B cell (primary cell): Measurements from ENCODE around the gene BDKRB1. TPM values are rescaled to one million over a fixed set of nuclear protein-coding genes. Genes with fewer than 3 reads are reported as not detected.
A peak's percentile ranks its signal among the peaks of the same experiment; 100 is the strongest.

Source experiments
- ATAC-seq: fragments of 200-7000 bp; cut with Tn5 transposase; one replicate; pipeline ENCODE4 v1.10.0; 2021; ENCODE audit warnings: low read depth, mild to moderate bottlenecking, moderate number of reproducible peaks, moderate library complexity
- CTCF ChIA-PET: fragments of 350-600 bp; sonication (Branson Sonifier 250); formaldehyde crosslinking; loops from one replicate; lab custom pipeline; 2021; ENCODE audit warnings: antibody characterized with exemption, inconsistent platforms; lab: Charles Lee
- POLR2A ChIA-PET: fragments of 350-600 bp; sonication (Branson Sonifier 250); formaldehyde crosslinking; loops from one replicate; lab custom pipeline; 2021; ENCODE audit warnings: antibody characterized with exemption; lab: Charles Lee
- DNase-seq: peaks from one replicate; pipeline ENCODE4 v3.0.0; 2013
- H2AFZ ChIP-seq: 2 replicates; pipeline ENCODE4 v1.6.1; 2012; ENCODE audit warnings: mild to moderate bottlenecking, low read depth, low read length; ENCODE audit not compliant: insufficient read depth, poor library complexity, severe bottlenecking
- H3K27ac ChIP-seq, 2 donors: 1 replicate in 1 of 2; 2 replicates in 1 of 2; pipeline ENCODE4 v1.5.1; 2012 to 2013; ENCODE audit warnings: low read length in 2 of 2, mild to moderate bottlenecking in 2 of 2, moderate library complexity in 1 of 2
- H3K27me3 ChIP-seq, 4 experiments: fragments of 200-600 bp in 1 of 4; sonication (generic) in 1 of 4; replicated peaks in 1 of 4; 1 replicate in 2 of 4; 2 replicates in 2 of 4; pipeline versions ENCODE4 v1.6.1 to v1.7.0; 2013 to 2016; ENCODE audit warnings: low read length in 3 of 4, mild to moderate bottlenecking in 2 of 4, mixed read lengths in 1 of 4, moderate library complexity in 1 of 4; ENCODE audit not compliant: insufficient read depth in 4 of 4, control insufficient read depth in 3 of 4; ENCODE audit errors: control extremely low read depth in 1 of 4
- H3K36me3 ChIP-seq, 2 experiments: replicated peaks in 1 of 2; 1 replicate in 1 of 2; 2 replicates in 1 of 2; pipeline versions ENCODE4 v1.6.1 to v1.7.1; 2013; ENCODE audit warnings: low read length in 1 of 2; ENCODE audit not compliant: insufficient read depth in 2 of 2, control insufficient read depth in 1 of 2; ENCODE audit errors: control extremely low read depth in 1 of 2, extremely low read depth in 1 of 2
- H3K4me1 ChIP-seq, 2 donors: fragments of 200-600 bp in 1 of 2; sonication (generic) in 1 of 2; 1 replicate in 1 of 2; 2 replicates in 1 of 2; pipeline versions ENCODE4 v1.5.1 to v1.6.1; 2013 to 2017; ENCODE audit warnings: low read length in 2 of 2; ENCODE audit not compliant: control insufficient read depth in 2 of 2, insufficient read depth in 2 of 2
- H3K4me2 ChIP-seq: replicated peaks from 2 replicates; pipeline ENCODE3; 2012; ENCODE audit warnings: mild to moderate bottlenecking, low read depth, low read length; ENCODE audit not compliant: poor library complexity, severe bottlenecking
- H3K4me3 ChIP-seq, 5 experiments: fragments of 200-600 bp in 1 of 5; sonication (generic) in 1 of 5; 1 replicate in 3 of 5; 2 replicates in 2 of 5; pipeline versions ENCODE4 v1.5.1 to v1.7.0; 2011 to 2016; ENCODE audit warnings: low read length in 4 of 5, mild to moderate bottlenecking in 4 of 5, low read depth in 2 of 5, control low read depth in 1 of 5, moderate library complexity in 1 of 5; ENCODE audit not compliant: insufficient read depth in 1 of 5; ENCODE audit errors: control extremely low read depth in 1 of 5, extremely low read depth in 1 of 5
- H3K79me2 ChIP-seq: fragments of 200-600 bp; sonication (generic); one replicate; pipeline ENCODE4 v1.6.0; 2016; ENCODE audit warnings: low read length; ENCODE audit not compliant: control insufficient read depth, insufficient read depth
- H3K9ac ChIP-seq: fragments of 200-600 bp; sonication (generic); 2 replicates; pipeline ENCODE4 v1.6.1; 2017; ENCODE audit warnings: mild to moderate bottlenecking, low read length, moderate library complexity
- H3K9me3 ChIP-seq, 3 donors: one replicate each; pipeline versions ENCODE4 v1.6.1 to v1.7.1; 2013; ENCODE audit warnings: low read length in 2 of 3; ENCODE audit not compliant: control insufficient read depth in 2 of 3, insufficient read depth in 1 of 3; ENCODE audit errors: control extremely low read depth in 1 of 3
- H4K20me1 ChIP-seq: 2 replicates; pipeline ENCODE4 v1.6.0; 2012; ENCODE audit warnings: mild to moderate bottlenecking, low read length; ENCODE audit not compliant: insufficient read depth, control insufficient read depth, poor library complexity, severe bottlenecking
- H3K27ac Mint-ChIP-seq: one replicate; pipeline ENCODE4 v1.8.0; 2021; ENCODE audit warnings: mixed read lengths
- H3K27me3 Mint-ChIP-seq: one replicate; pipeline ENCODE4 v1.8.0; 2021; ENCODE audit warnings: mixed read lengths
- H3K4me1 Mint-ChIP-seq: one replicate; pipeline ENCODE4 v1.8.0; 2021; ENCODE audit warnings: mixed read lengths
- H3K4me3 Mint-ChIP-seq: one replicate; pipeline ENCODE4 v1.8.0; 2021; ENCODE audit warnings: mixed read lengths
- H3K9me3 Mint-ChIP-seq: one replicate; pipeline ENCODE4 v1.8.0; 2022; ENCODE audit warnings: mixed read lengths; ENCODE audit not compliant: insufficient read depth
- CTCF ChIP-seq: fragments of 200-600 bp; IDR thresholded peaks from one replicate; pipeline ENCODE4 v1.8.0; 2022; ENCODE audit warnings: antibody characterized with exemption, mild to moderate bottlenecking
- EZH2 ChIP-seq: IDR thresholded peaks from 2 replicates; pipeline ENCODE4 v1.6.1; 2012; ENCODE audit warnings: borderline replicate concordance, low read depth, mild to moderate bottlenecking, moderate library complexity, low read length; ENCODE audit not compliant: insufficient read depth, poor library complexity, severe bottlenecking
- WGBS: methylation state at CpG from one replicate; pipeline ENCODE4 v1.1.5; 2013; ENCODE audit warnings: missing lambda C conversion rate; ENCODE audit not compliant: insufficient coverage; 5-methylcytosine and 5-hydroxymethylcytosine counted together
- intact Hi-C: fragments of 100-400 bp; cut with micrococcal nuclease; formaldehyde crosslinking; loops from one replicate; pipeline ENCODE4 v1.10.0; 2022
- polyA plus RNA-seq: library from polyadenylated mRNA; depleted of rRNA; stranded (reverse); fragments of >200 nt; gene quantifications from 2 replicates; pipeline ENCODE4 v1.2.3, GENCODE V29; 2012
- total RNA-seq, 2 donors: library from RNA; stranded (reverse); fragments of 120-200 nt in 1 of 2; gene quantifications; 1 replicate in 1 of 2; 2 replicates in 1 of 2; pipeline versions ENCODE4 v1.2.3 to v1.2.4, GENCODE V29; 2013 to 2022

BDKRB1 gene
- total and polyA plus RNA-seq, 2 donors (not counting 1 experiment from before 2014, with no cell fraction given): not detected

- TF ChIP-seq CTCF (peak; percentile 75), EZH2 (no peak)
- Mint-ChIP-seq H3K27ac (no peak overlapping the region), H3K9me3 (peaks cover 8% of the 10 kb centered on the region), H3K4me1 (no peaks in the 10 kb centered on the region), H3K4me3 (no peak overlapping the region), H3K27me3 (no peaks in the 10 kb centered on the region)
- Histone ChIP-seq H3K36me3 (no peaks in the 10 kb centered on the region), H3K4me1 (no peaks in the 10 kb centered on the region), H3K4me2 (no peak overlapping the region), H3K79me2 (no peaks in the 10 kb centered on the region), H3K4me3 (no peak overlapping the region), H2AFZ (no peak overlapping the region), H4K20me1 (no peaks in the 10 kb centered on the region), H3K9ac (no peak overlapping the region), H3K9me3 (peaks cover 1 to 12% (median 11%) of the 10 kb centered on the region in 3 donors), H3K27me3 (no peaks in the 10 kb centered on the region), H3K27ac (no peak overlapping the region)
- intact Hi-C loops: loop anchor here (2.0 kb wide), 1 partner anchor 281 kb away; no protein-coding TSS in a partner anchor
- POLR2A ChIA-PET: no interaction called here
- DNase-seq: peak; percentile 63
- CTCF ChIA-PET: interaction anchor here (1.4 to 2.1 kb wide), 4 partner anchors 12 to 713 kb away, joined by 3 to 9 read pairs (median 6); no protein-coding TSS in a partner anchor
- peak; percentile 33 for ATAC-seq
- 19% methylated on average over 11 of the region's 17 CpGs for WGBS
Measured at GRCh38 chr14:96275177-96276112, 19.4 kb downstream of the BDKRB1 start.

DNA sequence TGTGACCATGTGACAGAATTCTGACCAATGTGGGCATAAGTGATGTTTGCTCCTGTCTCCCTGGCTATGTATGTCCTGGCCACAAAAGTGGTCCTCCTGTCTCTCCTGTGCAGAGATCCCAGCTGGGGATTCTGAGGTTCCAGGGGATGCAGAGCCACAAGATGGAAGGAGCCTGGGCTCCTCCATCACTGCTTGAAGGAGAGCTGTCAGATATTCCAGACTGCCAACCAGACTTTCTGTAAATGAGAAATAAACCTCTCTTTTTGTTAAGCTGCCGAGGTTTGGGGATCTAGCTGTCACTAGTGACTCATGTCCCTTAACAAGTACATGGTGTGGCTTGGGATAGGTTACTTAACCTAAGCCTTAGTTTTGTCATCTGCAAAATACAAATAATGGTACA lies 21.9 kb downstream of the BDKRB1 start:
- peaks cover 0 to 2% of the 10 kb centered on the region in 2 experiments for H3K36me3 ChIP-seq
- no peak for TF ChIP-seq EZH2
- TF ChIP-seq CTCF: no peak
- no peaks in the 10 kb centered on the region for H3K4me1 ChIP-seq
- Mint-ChIP-seq H3K27me3 (no peaks in the 10 kb centered on the region), H3K4me3 (no peak overlapping the region), H3K9me3 (peaks cover 4% of the 10 kb centered on the region), H3K27ac (no peak overlapping the region), H3K4me1 (no peaks in the 10 kb centered on the region)
- intact Hi-C loops: no loop called here
- POLR2A ChIA-PET: no interaction called here
- peaks cover 0 to 12% (median 11%) of the 10 kb centered on the region in 3 donors for H3K9me3 ChIP-seq
- no CpG with 5 or more reads among the region's 1 CpG for WGBS
- no peak overlapping the region for H3K27ac ChIP-seq
- DNase-seq: no peak
- no peaks in the 10 kb centered on the region for H3K27me3 ChIP-seq
- no peaks in the 10 kb centered on the region for H4K20me1 ChIP-seq
- no peak overlapping the region for H3K9ac ChIP-seq
- H3K4me3 ChIP-seq: no peak overlapping the region
- no peak overlapping the region for H2AFZ ChIP-seq
- CTCF ChIA-PET: no interaction called here
- H3K79me2 ChIP-seq: no peaks in the 10 kb centered on the region
- H3K4me2 ChIP-seq: no peak overlapping the region
- ATAC-seq: no peak
